ENCODE data around the gene DCC.

DNA sequence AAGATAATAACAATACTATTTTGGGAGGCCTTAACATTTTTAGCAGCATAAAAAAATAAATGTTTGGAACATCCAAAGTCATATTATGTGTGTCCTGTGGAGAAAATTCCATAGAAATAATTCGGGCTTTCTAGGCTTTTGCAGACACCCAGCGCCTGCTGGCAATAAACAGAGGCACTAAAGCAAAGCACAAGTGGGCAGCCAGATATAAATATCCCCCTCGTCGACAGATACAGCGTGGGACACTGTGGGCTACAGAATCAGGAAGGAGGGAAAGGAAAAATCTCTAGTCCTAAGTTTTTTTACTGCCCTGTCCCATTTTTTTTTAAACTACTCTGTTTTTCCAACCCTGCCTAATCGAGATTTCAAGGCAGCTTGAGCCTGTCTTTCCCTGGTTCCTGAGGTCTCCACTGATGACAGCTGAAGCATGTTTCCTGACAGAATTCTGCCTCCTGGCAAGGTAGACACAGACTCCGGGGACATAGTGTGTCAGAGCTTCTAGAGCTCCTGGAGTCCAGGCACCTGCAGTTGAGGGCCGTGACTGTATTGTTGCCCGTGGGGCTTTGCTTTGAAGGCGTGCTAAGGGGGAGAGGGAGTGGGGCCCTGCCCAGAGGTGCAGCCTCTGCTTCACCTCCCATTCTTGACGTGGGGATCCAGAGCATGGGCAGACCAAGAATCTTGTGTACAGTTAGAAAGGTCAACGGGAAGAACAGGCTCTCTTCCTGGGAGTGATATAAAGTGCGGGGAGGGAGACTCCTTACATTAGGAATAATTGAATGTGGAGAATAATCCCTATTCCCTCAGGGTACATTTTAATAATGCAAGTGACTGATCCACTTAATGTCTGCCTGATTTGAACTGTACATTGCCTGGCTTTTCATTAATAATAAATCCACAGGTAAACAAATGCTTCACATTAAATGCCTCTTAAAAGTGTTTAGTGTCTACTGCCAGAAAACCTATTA is 232.3 kb downstream of the DCC start:
- no peak for TF ChIP-seq MXI1 (IDR thresholded peaks at IDR 0.05; ENCODE audit: low read depth, low read length)
- TF ChIP-seq, protein P1, sequence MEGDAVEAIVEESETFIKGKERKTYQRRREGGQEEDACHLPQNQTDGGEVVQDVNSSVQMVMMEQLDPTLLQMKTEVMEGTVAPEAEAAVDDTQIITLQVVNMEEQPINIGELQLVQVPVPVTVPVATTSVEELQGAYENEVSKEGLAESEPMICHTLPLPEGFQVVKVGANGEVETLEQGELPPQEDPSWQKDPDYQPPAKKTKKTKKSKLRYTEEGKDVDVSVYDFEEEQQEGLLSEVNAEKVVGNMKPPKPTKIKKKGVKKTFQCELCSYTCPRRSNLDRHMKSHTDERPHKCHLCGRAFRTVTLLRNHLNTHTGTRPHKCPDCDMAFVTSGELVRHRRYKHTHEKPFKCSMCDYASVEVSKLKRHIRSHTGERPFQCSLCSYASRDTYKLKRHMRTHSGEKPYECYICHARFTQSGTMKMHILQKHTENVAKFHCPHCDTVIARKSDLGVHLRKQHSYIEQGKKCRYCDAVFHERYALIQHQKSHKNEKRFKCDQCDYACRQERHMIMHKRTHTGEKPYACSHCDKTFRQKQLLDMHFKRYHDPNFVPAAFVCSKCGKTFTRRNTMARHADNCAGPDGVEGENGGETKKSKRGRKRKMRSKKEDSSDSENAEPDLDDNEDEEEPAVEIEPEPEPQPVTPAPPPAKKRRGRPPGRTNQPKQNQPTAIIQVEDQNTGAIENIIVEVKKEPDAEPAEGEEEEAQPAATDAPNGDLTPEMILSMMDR (IDR thresholded peaks at IDR 0.05), result no peak
- TF ChIP-seq GABPA (IDR thresholded peaks at IDR 0.05; ENCODE audit: low read depth), result no peak
- TF ChIP-seq YY1 (IDR thresholded peaks at IDR 0.05; ENCODE audit: low read depth), result no peak
